Hindlimb muscle (tissue), 1 donor: ENCODE data around the gene PODXL. TPM values are rescaled to one million over a fixed set of nuclear protein-coding genes. Genes with fewer than 3 reads are reported as not detected.
"Not testable (repeated sequence)": the region's sequence is repeated elsewhere in the genome, so short reads cannot be mapped to it uniquely, and the experiment has no call there.

Source experiments
- DNase-seq: peaks from one replicate; pipeline ENCODE4 v3.0.0-alpha.2; 2013
- polyA plus RNA-seq: library from polyadenylated mRNA; unstranded; fragments of 120-200 nt; gene quantifications from one replicate; pipeline ENCODE4 v1.2.1, GENCODE V29; 2013; ENCODE audit not compliant: insufficient read length

The PODXL gene
- polyA plus RNA-seq, 1 donor: 91.8 TPM

DNA sequence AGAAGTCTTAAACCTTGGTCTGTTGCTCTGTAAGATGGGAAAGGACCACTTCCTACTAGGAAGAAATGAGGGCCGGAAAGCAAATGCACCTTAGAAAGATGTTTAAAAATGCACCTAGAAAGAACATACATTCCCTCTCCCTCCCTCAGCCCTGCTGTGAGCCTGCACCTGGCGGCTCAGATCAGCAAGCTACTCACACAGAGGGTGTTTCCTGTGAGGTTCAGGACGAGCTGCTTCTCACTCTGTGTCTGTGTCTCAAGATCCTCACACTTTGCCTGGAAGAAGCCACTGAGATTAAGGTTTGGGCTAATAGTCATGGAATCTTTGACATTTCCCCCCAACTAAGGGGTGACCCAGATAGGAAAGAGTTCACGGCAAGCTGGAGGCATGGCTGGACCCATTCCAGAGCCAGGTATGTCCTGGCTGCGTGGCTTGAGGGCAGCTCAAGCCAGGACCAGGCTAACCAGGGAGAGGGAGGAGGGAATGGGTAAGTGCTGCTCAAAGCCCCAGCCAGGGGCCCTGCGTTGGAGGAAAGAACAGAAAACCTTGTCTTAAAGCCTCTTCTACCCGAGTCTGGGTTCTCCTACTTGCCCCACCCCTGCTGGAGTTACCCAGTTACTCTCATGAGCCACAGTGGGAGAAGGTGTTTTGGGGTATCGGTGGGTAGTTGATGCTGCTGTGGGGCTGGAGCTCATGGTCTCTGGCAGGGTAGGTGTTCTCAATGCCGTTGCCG is 47.5 kb downstream of the PODXL start:
- no peak for DNase-seq

DNA sequence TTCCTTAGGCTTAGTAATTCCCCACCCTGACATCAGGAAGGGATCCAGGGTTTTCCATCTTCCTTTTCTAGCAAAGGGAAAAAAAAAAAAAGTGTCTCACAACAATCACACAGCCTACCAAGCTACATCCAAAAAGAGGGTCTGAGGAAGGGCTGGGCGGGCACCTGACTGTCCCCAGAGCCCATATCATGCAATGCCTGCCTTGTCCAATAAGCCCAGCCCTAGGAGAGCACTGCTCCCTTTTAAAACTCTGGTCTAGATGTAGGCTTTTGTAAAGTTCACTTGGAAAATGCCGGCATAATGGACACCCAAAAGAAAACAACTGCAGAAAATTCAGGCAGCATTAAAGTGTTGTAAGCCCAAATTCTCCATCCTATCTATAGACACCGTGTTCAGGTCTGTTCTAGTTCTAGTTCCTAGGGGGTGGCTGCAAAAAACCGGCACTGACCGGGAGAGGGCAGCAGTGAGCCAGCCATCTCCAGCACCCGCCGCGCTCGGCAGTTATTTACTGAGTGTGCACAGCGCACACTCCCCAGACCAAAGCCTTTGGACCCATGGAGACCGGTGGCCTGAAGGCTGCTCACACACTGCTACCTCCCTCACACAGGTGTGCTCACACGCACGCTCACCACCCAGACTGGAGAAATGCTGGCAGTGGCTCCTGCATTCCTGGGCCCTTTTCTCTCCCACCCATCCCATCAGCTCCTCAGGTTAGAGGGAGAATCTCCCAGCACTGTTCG is 48.7 kb downstream of the PODXL start:
- peak; percentile 69 for DNase-seq

DNA sequence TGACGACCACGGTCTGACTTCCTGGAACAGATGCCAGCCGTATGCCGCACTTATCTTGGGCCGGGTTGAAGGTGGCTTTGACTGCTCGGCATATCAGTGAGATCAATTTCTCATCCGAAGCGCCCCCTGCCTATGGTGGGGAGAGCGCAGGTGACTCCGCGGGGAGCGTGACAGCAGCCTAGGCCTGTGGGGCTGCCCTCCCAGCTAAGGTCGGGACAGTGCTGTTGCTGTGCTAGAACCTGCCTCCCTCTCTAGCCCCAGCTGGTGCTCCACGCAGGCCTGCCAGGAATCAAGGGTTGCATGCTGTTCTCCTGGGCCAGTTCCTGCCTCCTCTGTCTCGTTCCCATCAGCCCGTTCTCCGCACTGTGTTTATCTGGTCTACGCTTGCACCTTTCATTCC is 49.8 kb downstream of the PODXL start:
- no peak for DNase-seq

DNA sequence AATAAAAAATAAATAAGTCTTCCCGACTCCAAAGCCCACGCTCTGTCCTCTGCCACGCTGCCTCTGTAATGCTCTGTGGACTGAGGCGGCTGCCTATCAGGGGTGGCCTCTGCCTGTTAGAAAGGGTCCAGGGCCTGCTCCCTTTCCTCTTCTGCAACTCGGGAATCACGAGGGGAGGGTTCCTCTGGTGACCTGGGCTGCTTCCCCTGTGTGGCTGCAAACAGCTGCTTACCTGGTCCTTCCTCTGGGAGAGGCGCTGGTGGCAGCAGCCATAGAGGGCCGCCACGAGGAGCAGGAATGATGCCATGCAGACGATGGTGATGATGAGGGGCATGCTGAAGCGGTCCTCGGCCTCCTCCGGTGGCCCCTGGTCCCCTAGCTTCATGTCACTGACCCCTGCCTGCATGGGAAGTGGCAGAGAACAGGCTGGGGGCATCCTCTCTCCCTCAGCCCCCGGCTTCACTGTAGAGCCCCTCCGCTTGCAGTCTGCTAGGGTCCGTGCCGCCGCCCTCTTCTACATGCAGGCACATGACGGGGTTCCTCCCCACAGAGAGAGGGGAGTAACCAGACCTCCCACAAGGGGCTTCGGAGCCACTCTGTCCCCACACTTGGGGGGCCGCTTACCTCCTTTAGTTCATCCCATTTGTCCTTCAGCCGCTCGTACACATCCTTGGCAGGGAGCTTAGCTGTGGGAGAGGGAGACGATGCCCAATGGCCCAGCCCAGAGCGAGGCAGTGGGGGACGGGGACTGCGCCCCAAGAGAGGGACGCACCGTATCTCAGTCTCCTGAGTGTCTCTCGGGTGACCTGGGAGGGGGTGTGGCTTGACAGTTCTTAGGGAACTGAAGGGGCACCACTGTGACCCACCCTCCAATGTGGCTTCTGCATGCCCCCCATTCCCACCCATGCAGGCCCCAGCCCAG is 50.5 kb downstream of the PODXL start:
- DNase-seq: no peak

DNA sequence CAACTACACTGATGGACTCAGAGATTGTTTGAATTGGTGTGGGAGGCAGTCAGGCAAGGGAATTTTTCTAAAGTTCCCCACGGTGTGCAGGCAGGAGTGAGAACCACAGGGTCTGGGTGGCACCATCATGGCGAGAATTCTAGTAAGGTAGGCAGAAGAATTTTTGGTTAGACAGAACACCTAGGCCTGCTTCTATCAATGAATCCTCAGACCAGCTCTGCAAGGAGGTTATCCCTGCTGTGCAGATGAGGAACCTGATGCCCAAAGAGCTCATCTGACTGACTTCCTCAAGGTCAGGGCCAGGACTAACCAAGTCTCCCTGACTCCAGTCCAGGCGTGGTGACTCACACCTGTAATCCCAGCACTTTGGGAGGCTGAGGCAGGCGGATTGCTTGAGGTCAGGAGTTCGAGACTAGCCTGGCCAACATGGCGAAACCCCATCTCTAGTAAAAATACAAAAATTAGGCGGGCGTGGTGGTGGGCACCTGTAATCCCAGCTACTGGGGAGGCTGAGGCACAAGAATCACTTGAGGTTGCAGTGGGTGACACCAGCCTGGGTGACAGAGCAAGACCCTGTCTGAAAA is 51.3 kb downstream of the PODXL start:
- not testable (repeated sequence) for DNase-seq

DNA sequence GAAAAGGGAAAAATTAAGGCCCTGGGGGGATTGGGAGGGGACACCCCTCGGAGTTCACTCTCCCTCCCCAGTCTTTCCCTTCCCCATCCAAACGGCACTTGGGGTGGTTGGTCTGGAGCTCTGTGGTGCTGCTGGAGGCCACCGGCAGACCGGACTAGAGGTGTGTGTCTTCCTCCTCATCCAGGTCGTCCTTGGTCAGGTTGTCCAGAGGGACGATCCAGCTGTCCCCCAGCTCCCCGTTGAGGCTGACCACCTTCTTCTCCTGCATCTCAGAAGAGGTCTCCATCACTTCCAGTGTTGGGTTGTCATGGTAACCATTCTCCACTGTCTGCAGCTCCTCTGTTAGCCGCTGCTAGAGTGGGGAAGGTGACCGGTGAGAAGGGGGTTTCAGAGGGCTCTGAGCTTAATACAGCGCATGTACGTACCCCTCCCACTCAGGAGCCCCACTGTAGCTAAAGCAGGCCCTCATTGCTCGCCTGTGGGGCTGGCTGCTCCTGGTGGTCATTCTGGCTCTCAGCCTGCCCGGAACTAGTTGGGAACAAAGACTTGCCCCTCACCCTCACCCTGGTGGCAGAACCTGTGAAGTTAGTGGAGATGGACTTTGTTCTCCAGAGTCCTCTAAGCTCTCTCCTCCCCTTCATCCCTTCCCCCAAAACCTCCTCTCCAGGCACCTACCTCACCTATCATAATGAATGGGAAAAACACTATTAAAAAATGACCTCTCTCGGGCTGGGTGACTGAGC is 52.1 kb downstream of the PODXL start:
- no peak for DNase-seq

DNA sequence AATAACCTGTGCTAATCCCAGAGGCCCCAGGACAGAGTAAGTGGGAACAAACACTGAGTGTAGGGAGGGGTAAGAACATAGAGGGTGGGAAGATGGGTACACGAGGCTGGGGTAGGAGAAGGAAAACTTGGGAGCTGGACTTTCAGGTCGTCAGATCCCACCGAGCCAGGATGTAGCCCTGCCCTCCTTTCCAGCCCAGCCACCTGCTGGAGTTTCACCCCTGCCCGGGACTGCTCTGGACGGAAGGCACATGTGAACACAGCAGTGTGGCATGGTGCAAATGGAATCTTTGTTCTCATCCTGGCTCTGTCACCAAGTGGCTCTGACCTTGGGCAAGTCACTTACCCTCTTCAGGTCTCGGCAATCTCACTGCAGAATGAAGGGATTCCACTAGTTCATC is 52.8 kb downstream of the PODXL start:
- no peak for DNase-seq

DNA sequence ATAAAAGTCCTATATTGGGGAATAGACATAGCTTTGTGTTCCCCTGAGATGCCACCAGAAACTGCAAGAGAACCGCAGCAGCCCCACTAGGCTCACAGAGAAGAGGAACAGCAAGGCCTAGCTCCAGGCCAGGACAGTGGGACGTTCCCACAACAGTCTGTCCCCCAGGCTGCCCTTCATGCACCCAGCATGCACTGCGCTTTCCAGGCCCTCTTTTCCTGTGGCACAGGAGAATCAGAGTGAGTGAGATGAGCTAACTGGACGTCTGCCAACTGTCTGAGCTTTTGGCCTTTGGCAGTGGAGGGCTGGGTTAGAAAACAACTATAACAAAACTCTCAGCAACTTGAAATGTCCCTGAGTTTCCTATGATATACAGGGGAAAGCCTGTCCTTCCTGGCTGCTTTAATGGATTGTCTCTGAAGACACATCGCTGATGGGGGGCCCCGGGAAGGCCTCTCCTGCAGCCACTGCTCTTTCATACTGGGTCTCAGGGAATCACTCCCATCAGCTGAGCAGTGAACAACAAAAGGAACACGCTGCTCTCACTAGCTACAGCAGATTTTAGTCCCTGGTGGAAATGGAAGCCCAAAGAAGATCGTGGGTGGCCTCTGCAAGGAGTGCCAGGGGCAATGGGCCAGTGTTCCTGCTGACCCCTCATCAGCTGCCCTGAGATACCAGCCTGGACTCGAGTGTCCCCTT is 53.5 kb downstream of the PODXL start:
- DNase-seq: peak; percentile 38

DNA sequence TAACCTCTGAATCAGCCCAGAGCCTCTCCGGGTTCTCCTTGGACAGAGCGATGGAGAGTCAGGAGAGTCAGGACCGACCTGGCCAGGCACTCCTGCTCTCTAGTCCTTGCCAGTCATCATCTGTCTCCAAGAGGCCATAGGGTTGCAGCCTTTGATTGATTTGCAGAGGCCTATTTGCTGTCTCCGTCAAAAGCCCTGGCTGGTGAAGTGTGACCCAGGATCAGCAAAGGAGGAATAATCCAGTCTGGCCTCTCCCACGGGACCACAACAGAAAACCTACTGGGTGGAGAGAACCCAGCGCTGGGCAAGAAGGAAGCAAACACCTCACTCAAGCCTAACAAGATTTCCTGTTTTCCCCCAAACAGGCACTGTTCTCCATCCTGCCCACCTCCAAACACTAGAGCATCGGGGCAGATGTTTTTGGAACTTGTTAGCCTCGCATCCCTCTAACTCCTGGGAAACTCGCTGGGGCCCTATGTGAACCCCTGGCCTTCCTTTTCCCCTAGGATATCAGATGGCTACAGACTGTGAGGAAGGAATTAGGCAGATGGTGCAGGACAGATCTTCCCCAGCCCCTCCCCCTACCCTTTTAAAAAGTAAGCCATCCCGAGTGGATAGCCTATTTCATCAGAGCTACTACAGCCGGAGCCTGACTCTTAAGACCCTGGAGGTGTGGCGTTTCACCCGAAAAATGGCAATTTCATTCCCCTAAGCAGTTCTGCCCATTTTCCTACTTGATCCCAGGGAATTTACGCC is 54.3 kb downstream of the PODXL start:
- no peak for DNase-seq

DNA sequence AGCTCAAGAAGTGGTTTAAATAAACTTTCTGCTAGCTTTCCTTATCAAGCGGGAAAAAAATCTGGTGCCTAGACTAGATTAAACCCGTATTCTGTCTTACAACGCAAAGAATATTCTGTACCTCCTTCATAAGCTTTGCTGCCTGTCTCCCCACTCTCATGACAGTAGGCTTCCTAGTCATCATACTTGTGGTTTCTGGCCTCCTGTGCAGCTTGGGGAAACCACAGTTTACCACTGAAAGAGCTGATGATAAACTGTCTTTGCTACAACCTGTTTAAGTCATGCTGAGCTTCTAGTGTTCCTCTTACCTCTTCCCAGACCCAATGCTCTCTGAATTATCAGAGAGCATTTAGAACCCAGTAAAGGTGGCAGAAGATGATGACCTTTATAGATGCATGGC is 55.0 kb downstream of the PODXL start:
- no peak for DNase-seq

DNA sequence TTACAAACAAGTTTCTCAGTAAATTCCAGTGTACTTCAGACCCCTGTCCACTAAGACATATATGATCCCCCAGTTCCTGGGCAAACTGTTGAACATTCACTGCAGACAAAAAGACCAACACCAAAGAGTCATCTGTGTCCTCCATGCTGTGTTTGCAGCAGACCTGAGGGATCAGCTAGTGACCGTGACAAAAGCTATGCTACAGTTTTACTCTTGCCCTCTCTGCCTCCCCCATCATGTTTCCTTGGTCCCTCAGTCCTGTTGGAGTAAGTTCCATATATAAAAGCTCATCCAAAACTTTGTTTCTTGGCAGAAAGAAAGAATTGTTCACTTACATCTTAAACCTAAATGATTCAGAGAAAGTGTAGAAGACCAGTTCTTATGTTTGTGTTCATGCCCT is 56.1 kb downstream of the PODXL start:
- no peak for DNase-seq

DNA sequence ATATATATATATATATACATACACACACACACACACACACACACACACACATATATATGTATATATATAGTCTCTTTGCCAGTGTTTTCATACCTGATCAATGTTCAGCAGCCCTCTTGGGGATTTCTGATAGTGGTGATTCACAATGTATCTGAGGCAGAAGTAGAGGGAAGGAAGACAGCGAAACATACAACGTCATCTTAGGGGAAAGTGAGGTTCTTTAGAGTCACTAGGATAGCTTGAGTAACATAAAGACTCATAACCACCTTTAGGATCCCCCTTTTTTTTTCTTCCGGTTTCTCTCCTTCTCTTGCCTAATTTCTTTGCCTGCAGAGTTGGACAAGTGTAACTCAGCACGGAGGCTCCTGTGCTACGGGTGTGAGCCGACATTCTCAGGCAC is 56.6 kb downstream of the PODXL start:
- no peak for DNase-seq

DNA sequence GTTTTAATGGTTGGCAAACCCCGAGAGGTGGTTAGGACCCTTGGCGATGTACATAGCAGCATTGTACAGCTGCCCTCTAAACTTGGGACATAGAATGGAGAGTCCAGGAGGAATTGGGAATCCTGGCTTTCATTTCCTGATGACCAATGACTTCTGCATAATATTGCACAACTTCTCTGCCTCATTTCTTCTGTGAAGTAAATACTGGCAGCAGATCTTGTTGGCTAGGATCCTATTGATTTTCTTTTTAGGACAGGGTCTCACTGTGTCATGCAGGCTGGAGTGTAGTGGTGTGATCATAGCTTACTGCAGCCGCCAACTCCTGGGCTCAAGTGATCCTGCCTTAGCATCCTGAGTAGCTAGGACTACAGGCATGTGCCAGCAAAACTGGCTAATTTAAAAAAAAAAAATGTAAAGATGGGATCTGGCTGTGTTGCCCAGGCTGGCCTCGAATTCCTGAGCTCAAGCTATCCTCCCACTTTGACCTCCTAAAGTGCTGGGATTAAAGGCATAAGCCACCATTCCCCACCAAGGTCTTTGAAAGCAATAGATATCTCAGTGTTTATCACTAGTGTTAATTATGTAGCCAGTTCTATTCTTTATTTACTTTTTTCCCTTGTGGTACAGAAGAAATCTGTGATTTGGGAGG is 58.1 kb downstream of the PODXL start:
- no peak for DNase-seq

DNA sequence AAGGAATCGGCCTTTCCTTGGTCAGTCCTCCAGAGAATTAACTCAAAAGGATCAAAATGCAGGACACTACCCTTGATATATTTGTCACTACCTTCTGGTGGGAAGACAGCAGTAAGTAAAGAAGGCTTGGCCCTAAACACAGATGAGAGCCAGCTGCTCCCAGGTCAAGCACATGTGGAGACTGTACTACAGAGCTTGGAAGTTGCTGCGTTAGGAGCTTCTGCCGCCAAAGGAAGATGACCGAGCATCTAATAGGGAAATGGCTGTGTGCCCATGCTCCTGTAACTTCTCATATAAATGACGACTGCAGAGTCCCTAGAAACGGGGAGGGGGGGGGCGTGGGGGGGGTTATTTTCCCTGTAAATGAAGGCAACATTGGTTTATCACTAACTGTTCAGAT is 59.0 kb downstream of the PODXL start:
- no peak for DNase-seq

DNA sequence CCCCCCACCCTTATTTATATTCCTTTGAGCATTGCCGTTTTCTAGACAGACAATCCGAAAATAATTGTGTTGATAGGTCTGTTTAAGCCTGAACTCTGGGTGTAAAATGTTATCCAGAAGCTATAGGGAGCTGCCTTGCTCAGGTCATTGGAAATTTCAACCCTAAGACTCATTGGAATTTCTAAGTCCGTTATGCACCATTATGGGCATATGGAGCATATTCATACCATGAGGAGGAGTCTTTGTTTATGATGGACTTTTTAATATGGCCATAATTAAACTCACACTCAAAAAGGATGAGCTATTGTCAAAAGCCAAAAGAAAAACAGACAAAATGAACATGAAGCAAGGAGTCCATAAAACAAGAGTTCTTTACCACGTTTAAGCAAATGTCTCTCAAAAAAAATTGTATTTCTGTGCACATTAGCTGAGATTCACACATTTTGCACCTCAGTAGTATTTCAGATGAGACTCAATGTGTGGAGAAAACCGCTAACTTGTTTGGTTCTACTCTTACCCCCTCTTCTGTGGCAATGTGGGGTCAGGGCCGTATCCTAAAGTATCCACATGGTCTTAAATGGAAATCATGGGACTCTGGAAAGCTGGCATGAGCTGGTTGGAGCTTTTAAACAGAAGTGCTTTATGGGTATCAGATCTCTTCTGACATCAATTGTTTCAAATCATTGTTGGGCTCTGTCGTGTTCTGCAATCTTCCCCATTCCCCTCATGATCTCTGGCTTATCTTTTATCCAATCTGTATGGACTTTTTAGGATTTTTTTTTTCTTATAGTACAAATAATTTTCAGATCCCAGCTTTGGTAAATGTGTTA is 60.5 kb downstream of the PODXL start:
- DNase-seq: no peak

DNA sequence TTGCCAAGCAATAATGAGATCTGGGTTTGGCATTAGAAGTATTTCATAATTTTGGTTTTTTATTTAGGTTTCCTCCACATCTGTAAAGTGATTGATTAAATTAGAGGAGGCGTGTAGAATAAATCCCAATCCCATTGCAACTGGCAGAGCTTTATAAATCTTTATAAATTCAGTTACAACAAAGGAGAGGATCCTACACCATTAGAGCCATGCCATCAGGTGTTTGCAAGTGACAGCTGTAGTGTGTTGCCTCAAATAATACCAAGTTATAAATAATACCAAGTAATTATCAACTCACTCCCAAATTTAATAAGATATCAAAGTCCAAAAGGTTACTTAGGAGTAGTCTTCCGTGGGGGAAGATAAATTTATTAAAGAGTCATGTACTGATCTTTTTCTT is 62.2 kb downstream of the PODXL start:
- DNase-seq: no peak

DNA sequence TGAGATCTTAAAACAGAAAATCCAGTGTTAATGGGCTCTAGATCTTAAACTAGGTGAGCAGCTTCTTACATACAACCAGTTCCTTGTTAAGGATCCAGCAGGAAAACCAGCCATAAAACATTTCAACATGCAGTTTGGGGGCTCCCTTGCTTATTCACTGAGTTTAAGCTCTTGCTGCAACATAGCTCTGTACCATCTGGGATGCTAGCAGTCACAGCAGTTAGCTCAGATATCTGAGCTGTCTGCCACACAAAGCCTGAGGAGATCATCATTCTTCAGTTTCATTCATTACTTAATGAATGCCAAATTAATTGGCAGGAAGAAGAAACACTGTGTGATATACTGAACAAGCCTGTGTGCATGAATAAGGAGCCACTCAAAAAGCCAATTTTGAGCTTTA is 62.8 kb downstream of the PODXL start:
- DNase-seq: no peak

DNA sequence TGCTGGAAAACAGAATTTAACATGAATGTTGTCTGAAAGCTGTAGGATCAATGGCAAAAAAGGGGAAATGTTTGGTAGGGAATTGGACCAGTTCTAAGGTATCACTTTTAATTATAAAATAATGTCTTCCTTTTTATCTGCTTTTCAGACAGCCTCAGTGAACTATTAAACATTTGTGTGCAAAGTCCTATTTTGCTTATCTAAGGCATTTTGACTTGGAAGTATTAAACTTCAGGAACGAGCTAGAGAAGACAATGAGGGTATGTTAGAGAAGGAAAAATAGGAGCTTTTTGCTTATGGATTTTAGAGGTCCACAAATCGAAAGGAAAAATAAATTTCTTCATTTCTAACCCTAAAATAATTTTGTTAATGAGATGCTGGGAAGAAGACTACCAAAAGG is 63.3 kb downstream of the PODXL start:
- no peak for DNase-seq

DNA sequence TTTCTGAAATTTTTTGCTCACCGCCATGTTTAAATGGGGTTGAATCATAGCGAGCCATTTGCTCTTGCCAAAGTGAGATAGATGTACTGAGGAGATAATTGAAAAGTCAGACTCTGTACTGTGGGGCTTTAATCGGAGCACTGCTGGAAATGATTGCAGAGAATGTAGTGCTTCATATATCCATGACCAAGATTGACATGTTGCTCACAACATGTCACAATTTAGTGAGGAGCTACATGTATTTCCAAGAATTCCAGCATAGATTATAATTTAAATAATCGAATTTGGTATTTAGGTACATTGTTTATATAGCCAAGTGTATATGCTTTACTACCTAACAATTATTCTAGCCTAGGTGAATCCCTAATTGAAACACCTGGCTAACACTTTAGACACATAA is 66.5 kb downstream of the PODXL start:
- DNase-seq: no peak
